ENCODE measurements around the gene SOX8.

SOX8 gene

DNA sequence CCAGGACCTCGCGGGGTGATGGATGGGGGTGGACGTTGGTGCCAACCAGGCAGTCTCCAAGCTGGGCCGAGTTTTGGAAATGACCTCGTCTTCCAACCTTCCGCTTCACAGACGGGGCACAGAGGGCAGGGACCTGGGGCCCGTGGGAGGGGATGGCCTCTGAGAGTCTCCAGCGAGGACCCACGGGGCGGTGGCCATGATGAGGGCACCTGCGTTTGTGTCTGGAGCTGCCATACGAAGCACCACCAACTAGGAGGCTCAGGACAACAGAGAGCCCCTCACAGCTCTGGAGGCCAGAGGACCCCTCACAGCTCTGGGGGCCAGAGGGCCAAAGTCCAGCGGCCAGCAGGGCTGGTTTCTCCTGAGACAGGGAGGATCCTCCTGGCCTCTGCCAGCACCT is 26.5 kb downstream of the SOX8 start:
- H3K27ac ChIP-seq (ENCODE audit: low read depth, low read length) = no peak overlapping the region
- H3K9me3 ChIP-seq (ENCODE audit: control insufficient read depth, insufficient read depth, low read depth, low read length) = no peaks in the 10 kb centered on the region
- no peak overlapping the region for H3K9ac ChIP-seq (ENCODE audit: low read length)
- no peaks in the 10 kb centered on the region for H3K36me3 ChIP-seq (ENCODE audit: control insufficient read depth, insufficient read depth, low read length)
- H3K4me3 ChIP-seq (ENCODE audit: low read depth, low read length) = no peak overlapping the region
- H3K4me1 ChIP-seq (ENCODE audit: control insufficient read depth, insufficient read depth, low read length) = no peaks in the 10 kb centered on the region; the same call in 1 of the 2 replicates
- H3K27me3 ChIP-seq (ENCODE audit: control insufficient read depth, insufficient read depth, low read length) = no peaks in the 10 kb centered on the region; the same call in 1 of the 2 replicates

DNA sequence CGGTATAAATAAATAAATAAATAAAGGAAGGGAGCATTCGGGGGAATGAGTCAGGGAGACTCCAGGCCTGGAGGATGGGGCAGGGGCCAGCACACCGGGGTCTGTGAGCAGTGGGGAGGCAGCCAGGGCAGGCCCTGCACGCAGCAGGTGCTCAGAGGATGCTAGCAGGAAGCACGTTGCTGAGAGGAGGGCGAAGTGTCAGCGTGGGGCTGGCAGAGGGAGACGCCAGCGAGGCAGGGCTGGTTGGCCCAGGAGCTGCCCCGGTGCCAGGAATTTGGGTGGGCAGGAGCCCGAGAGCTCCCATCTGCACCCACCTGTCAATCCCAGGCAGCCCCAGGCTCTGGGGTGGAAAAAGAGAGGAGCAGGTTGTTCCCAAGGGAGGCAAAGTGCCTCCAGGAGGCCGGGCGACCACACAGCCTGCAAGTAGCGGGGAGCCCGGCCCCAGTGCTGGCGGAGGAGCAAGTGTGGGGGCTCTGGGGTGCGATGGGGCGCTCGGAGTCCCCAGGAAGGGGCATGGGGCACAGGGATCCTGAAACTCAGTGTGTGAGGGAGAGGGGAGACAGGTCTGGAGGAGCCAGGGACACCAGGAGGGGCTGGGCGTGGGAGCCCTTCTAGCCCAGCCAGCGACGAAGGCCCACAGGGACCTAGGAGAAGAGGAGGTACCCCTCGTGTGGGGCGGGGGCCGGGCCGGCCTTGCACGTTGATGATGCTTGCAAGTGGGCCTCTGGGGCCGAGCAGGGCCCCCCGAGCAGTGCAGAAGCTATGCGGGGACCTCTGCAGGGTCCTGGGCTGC is 28.0 kb downstream of the SOX8 start:
- Histone ChIP-seq H3K4me1 (ENCODE audit: control insufficient read depth, insufficient read depth, low read length) (no peaks in the 10 kb centered on the region; the same call in 1 of the 2 replicates), H3K9me3 (ENCODE audit: control insufficient read depth, insufficient read depth, low read depth, low read length) (no peaks in the 10 kb centered on the region), H3K9ac (ENCODE audit: low read length) (no peak overlapping the region), H3K36me3 (ENCODE audit: control insufficient read depth, insufficient read depth, low read length) (no peaks in the 10 kb centered on the region), H3K27me3 (ENCODE audit: control insufficient read depth, insufficient read depth, low read length) (no peaks in the 10 kb centered on the region; the same call in 1 of the 2 replicates), H3K4me3 (ENCODE audit: low read depth, low read length) (no peak overlapping the region), H3K27ac (ENCODE audit: low read depth, low read length) (no peak overlapping the region)

DNA sequence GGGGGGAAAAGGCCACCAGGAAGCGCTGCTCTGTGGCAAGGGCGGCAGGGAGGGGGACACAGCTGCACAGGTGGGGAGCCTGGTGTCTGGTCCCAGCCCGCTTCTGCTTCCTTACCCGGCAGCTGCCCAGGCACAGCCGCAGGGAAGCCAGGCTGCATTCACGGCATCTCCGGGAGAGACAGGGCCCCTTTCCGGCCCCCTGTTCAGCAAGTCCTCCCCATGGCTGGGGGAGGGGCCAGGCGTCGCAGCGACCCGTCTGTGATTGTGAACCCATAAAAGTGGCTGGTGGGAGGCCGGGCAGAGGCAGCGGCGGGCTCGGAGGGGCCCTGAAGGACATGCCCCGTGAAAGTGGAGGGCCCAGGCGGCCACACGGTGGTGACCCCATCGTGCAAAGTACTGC is 28.7 kb downstream of the SOX8 start:
- H3K36me3 ChIP-seq (ENCODE audit: control insufficient read depth, insufficient read depth, low read length) = no peaks in the 10 kb centered on the region
- H3K9me3 ChIP-seq (ENCODE audit: control insufficient read depth, insufficient read depth, low read depth, low read length) = no peaks in the 10 kb centered on the region
- H3K4me1 ChIP-seq (ENCODE audit: control insufficient read depth, insufficient read depth, low read length) = peaks cover 3% of the 10 kb centered on the region; the same call in 1 of the 2 replicates
- no peak overlapping the region for H3K27ac ChIP-seq (ENCODE audit: low read depth, low read length)
- H3K27me3 ChIP-seq (ENCODE audit: control insufficient read depth, insufficient read depth, low read length) = no peaks in the 10 kb centered on the region; the same call in 1 of the 2 replicates
- no peak overlapping the region for H3K4me3 ChIP-seq (ENCODE audit: low read depth, low read length)
- no peak overlapping the region for H3K9ac ChIP-seq (ENCODE audit: low read length)

DNA sequence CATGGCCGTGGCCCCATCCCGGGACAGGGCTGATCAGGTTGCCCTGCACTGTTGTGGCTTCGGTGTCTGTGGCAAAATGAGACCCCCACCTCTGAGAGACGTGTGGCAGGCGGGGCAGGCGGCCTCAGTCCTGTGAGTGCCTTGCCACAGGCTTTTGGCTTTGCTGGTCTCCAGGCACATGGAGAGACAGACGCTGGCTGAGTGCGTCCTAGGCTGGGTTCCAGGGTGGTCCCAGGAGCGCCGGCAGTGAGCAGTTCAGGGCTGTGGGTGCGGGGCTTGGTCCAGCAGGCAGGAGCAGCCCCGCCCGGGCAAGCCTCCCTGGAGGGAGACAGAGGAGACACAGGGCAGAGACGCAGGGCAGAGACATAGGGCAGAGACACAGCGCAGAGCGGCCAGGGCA is 29.2 kb downstream of the SOX8 start:
- H3K9ac ChIP-seq (ENCODE audit: low read length) = no peak overlapping the region
- no peaks in the 10 kb centered on the region for H3K36me3 ChIP-seq (ENCODE audit: control insufficient read depth, insufficient read depth, low read length)
- no peak overlapping the region for H3K27ac ChIP-seq (ENCODE audit: low read depth, low read length)
- H3K9me3 ChIP-seq (ENCODE audit: control insufficient read depth, insufficient read depth, low read depth, low read length) = no peaks in the 10 kb centered on the region
- H3K4me1 ChIP-seq (ENCODE audit: control insufficient read depth, insufficient read depth, low read length) = peaks cover 3% of the 10 kb centered on the region; the same call in 1 of the 2 replicates
- H3K27me3 ChIP-seq (ENCODE audit: control insufficient read depth, insufficient read depth, low read length) = no peaks in the 10 kb centered on the region; the same call in 1 of the 2 replicates
- H3K4me3 ChIP-seq (ENCODE audit: low read depth, low read length) = no peak overlapping the region

DNA sequence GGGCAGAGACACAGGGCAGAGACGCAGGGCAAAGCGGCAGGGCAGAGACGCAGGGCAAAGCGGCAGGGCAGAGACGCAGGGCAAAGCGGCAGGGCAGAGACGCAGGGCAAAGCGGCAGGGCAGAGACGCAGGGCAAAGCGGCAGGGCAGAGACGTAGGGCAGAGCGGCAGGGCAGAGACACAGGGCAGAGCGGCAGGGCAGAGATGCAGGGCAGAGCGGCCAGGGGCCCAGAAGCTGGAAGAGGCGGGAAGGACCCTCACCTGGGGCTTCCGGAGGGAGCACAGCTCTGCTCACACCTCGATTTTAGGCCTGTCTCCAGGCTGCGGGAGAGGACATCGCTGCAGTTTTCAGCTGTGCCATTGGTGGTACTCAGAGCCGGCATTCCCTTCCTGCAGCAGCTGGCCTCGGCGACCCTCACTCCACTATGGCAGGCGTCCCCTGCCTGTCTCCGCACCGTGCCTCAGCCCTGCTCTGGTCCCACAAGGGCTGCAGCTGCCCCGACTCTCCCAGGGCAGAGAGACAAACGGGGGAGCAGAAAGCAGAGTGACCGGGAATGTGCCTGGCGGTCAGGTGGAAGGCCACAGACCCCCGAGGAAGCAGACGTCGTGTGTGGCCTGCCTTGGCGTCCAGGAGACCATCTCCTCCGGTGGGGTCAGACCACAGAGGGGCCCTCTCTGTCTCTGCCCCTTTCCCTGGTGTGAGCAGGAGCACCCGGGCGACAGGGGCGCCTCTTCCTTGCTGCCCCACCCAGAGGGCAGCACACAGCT is 29.9 kb downstream of the SOX8 start:
- H3K27ac ChIP-seq (ENCODE audit: low read depth, low read length) = no peak overlapping the region
- no peak overlapping the region for H3K4me3 ChIP-seq (ENCODE audit: low read depth, low read length)
- no peaks in the 10 kb centered on the region for H3K9me3 ChIP-seq (ENCODE audit: control insufficient read depth, insufficient read depth, low read depth, low read length)
- H3K4me1 ChIP-seq (ENCODE audit: control insufficient read depth, insufficient read depth, low read length) = peaks cover 3% of the 10 kb centered on the region; the same call in 1 of the 2 replicates
- no peak overlapping the region for H3K9ac ChIP-seq (ENCODE audit: low read length)
- no peaks in the 10 kb centered on the region; the same call in 1 of the 2 replicates for H3K27me3 ChIP-seq (ENCODE audit: control insufficient read depth, insufficient read depth, low read length)
- H3K36me3 ChIP-seq (ENCODE audit: control insufficient read depth, insufficient read depth, low read length) = no peaks in the 10 kb centered on the region

DNA sequence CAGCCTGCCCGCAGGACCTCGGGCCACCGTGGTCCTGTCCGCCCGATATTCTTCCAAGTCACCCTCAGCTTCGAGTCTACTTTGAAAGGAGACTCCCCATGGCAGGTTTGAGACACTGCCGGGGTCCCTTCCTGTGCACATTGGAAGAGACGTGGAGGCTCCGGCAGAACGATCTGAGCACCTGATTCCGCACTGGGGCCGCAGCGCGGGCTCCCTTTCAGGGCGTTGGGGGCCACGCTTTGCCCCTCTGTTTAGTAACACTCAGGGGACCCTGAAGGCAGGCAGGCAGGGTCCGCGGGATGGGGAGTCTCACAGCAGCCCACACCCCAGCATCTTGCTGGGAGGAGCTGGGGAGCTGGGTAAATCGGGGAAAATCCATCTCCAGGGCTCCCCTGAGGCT is 30.6 kb downstream of the SOX8 start:
- no peak overlapping the region for H3K9ac ChIP-seq (ENCODE audit: low read length)
- H3K27ac ChIP-seq (ENCODE audit: low read depth, low read length) = no peak overlapping the region
- H3K36me3 ChIP-seq (ENCODE audit: control insufficient read depth, insufficient read depth, low read length) = no peaks in the 10 kb centered on the region
- no peak overlapping the region for H3K4me3 ChIP-seq (ENCODE audit: low read depth, low read length)
- H3K9me3 ChIP-seq (ENCODE audit: control insufficient read depth, insufficient read depth, low read depth, low read length) = no peaks in the 10 kb centered on the region
- no peaks in the 10 kb centered on the region; the same call in 1 of the 2 replicates for H3K27me3 ChIP-seq (ENCODE audit: control insufficient read depth, insufficient read depth, low read length)
- H3K4me1 ChIP-seq (ENCODE audit: control insufficient read depth, insufficient read depth, low read length) = peaks cover 3% of the 10 kb centered on the region; the same call in 1 of the 2 replicates

DNA sequence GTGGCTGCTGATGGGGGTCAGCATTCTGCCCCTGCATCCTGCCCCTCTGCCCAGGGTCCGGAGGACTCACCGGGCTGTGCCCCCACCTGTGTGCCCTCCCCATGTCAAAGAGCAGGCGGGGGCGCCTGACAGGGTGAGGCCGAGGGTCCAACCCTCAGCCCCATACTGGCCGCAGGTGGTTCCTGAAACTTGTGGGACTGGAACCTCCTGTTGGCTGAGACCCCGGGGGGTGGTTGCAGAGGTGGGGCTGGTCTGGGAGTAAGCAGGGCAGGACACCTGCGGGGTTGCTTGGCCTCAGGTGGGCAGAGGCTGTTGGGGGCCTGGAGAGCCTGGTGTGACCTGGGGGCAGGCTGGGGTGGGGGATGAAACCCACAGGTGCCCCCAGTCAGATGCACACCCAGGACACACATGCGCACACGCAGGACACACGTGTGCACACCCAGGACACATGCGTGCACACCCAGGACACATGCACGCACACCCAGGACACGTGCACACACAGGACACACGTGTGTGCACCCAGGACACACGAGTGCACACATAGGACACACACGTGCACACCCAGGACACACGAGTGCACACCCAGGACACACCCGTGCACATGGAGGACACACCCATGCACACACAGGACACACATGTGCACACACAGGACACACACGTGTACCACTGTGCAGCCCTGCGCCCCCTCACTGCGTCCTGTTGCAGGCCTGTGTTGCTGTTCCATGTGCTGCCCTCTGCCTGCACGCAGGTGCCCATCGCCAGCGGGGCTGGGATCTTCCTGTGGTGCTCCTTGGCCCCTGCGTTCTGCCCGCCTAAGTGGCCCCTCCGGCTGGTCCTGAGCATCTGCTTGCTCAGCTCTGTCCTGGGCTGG is 31.4 kb downstream of the SOX8 start:
- Histone ChIP-seq H3K27ac (ENCODE audit: low read depth, low read length) (no peak overlapping the region), H3K36me3 (ENCODE audit: control insufficient read depth, insufficient read depth, low read length) (no peaks in the 10 kb centered on the region), H3K9me3 (ENCODE audit: control insufficient read depth, insufficient read depth, low read depth, low read length) (no peaks in the 10 kb centered on the region), H3K4me3 (ENCODE audit: low read depth, low read length) (no peak overlapping the region), H3K27me3 (ENCODE audit: control insufficient read depth, insufficient read depth, low read length) (no peaks in the 10 kb centered on the region; the same call in 1 of the 2 replicates), H3K4me1 (ENCODE audit: control insufficient read depth, insufficient read depth, low read length) (peaks cover 3% of the 10 kb centered on the region; the same call in 1 of the 2 replicates), H3K9ac (ENCODE audit: low read length) (no peak overlapping the region)

DNA sequence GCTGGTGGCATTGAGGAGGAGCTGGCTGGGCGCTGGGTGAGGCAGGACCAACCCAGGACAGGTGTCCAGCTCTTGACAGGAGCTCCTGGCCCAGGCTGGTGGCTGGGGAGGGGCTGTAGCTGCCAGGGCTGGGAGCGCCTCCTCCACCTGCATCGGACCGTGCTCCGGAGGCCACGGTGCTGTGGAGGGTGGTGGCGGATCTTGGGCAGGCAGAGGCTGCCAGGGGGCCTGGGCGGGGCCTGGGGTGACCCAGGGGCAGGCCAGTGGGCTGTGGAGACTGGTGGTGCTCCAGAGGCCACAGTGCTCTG is 32.0 kb downstream of the SOX8 start:
- Histone ChIP-seq H3K4me3 (ENCODE audit: low read depth, low read length) (no peak overlapping the region), H3K9ac (ENCODE audit: low read length) (no peak overlapping the region), H3K4me1 (ENCODE audit: control insufficient read depth, insufficient read depth, low read length) (peaks cover 3% of the 10 kb centered on the region; the same call in 1 of the 2 replicates), H3K9me3 (ENCODE audit: control insufficient read depth, insufficient read depth, low read depth, low read length) (no peaks in the 10 kb centered on the region), H3K36me3 (ENCODE audit: control insufficient read depth, insufficient read depth, low read length) (no peaks in the 10 kb centered on the region), H3K27ac (ENCODE audit: low read depth, low read length) (no peak overlapping the region), H3K27me3 (ENCODE audit: control insufficient read depth, insufficient read depth, low read length) (no peaks in the 10 kb centered on the region; the same call in 1 of the 2 replicates)

DNA sequence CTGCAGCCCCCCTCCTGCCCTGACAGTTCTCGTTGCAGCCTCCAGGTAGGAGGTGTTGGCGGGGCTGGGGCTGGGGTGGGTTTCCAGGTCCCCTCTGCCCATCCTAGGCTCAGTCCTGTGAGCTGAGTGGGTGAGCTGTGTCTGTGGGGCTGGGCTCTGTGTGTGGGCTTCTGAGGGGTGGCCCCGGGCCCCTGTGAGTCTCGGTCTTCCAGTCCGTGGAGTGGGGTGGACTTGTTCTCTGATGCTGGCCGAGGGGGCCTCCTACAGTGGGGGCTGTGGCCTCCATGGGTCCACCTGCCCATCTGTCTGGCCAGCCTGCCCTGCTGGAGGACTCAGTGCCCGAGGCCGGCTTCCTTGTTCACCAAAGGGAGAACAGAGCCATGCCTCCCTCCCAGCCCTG is 32.7 kb downstream of the SOX8 start:
- Histone ChIP-seq H3K27ac (ENCODE audit: low read depth, low read length) (no peak overlapping the region), H3K9me3 (ENCODE audit: control insufficient read depth, insufficient read depth, low read depth, low read length) (no peaks in the 10 kb centered on the region), H3K4me3 (ENCODE audit: low read depth, low read length) (no peak overlapping the region), H3K27me3 (ENCODE audit: control insufficient read depth, insufficient read depth, low read length) (no peaks in the 10 kb centered on the region; the same call in 1 of the 2 replicates), H3K36me3 (ENCODE audit: control insufficient read depth, insufficient read depth, low read length) (no peaks in the 10 kb centered on the region), H3K4me1 (ENCODE audit: control insufficient read depth, insufficient read depth, low read length) (peaks cover 3% of the 10 kb centered on the region; the same call in 1 of the 2 replicates), H3K9ac (ENCODE audit: low read length) (no peak overlapping the region)

DNA sequence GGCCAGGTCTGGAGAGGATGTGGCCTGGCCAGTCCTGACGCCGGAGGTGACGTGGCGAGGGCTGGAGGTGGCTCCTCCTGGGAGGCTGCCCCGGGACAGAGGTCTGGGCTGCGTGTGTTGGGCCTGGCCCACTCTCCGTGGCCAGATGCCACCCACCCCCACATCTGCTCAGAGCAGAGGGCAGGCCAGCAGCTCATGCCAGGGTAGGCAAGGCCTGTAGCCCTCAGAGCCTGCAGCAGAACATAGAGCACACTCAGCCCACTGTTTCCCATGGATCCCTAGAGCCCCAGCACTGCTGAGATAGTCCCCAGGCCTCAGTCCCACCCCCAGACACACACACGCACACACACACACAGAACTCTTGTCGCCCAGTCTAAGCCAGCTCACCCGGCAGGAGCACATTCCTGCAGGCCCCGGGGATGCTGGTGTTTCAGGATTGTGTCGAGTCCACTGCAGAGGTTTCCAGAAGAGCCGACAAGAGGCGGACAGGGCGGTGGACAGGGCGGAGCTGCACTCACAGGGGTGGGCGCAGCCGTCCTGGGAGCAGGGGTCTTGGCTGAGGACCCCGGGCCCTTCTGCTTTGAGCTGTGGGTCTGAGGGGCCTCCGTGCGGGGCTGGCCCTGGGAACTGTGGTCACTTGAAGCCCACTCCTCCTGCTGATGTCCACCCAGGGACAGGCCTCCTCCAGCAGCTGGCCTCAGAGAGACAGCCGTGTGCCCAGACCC is 33.4 kb downstream of the SOX8 start:
- H3K36me3 ChIP-seq (ENCODE audit: control insufficient read depth, insufficient read depth, low read length) = no peaks in the 10 kb centered on the region
- H3K27ac ChIP-seq (ENCODE audit: low read depth, low read length) = no peak overlapping the region
- H3K27me3 ChIP-seq (ENCODE audit: control insufficient read depth, insufficient read depth, low read length) = no peaks in the 10 kb centered on the region; the same call in 1 of the 2 replicates
- no peak overlapping the region for H3K4me3 ChIP-seq (ENCODE audit: low read depth, low read length)
- H3K9me3 ChIP-seq (ENCODE audit: control insufficient read depth, insufficient read depth, low read depth, low read length) = no peaks in the 10 kb centered on the region
- no peak overlapping the region for H3K9ac ChIP-seq (ENCODE audit: low read length)
- peaks cover 3% of the 10 kb centered on the region; the same call in 1 of the 2 replicates for H3K4me1 ChIP-seq (ENCODE audit: control insufficient read depth, insufficient read depth, low read length)
